ENCODE results near the gene NSD1.

- no peak for TF ChIP-seq RAD21 (IDR thresholded peaks at IDR 0.05; ENCODE audit: low read depth)
- no peak for TF ChIP-seq EP300 (IDR thresholded peaks at IDR 0.05; ENCODE audit: borderline replicate concordance)
- no peak for TF ChIP-seq CEBPB (IDR thresholded peaks at IDR 0.05)
- TF ChIP-seq NFIC (IDR thresholded peaks at IDR 0.05), result no peak
- TF ChIP-seq MAX (IDR thresholded peaks at IDR 0.05), result no peak
- TF ChIP-seq REST (IDR thresholded peaks at IDR 0.05; ENCODE audit: low read depth), result no peak
- no peak for TF ChIP-seq TEAD4 (IDR thresholded peaks at IDR 0.05)
- TF ChIP-seq, protein P1, sequence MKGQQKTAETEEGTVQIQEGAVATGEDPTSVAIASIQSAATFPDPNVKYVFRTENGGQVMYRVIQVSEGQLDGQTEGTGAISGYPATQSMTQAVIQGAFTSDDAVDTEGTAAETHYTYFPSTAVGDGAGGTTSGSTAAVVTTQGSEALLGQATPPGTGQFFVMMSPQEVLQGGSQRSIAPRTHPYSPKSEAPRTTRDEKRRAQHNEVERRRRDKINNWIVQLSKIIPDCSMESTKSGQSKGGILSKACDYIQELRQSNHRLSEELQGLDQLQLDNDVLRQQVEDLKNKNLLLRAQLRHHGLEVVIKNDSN (IDR thresholded peaks at IDR 0.05), result no peak
- no peak for TF ChIP-seq TCF12 (IDR thresholded peaks at IDR 0.05; ENCODE audit: low read depth)
- no peak for TF ChIP-seq CREB1 (IDR thresholded peaks at IDR 0.05; ENCODE audit: low read depth)
- no peak for TF ChIP-seq TAF1 (IDR thresholded peaks at IDR 0.05; ENCODE audit: low read depth)
- TF ChIP-seq ZBTB7A (IDR thresholded peaks at IDR 0.05; ENCODE audit: low read depth), result no peak
- TF ChIP-seq YY1 (IDR thresholded peaks at IDR 0.05; ENCODE audit: low read depth), result no peak
Observed at GRCh38 chr5:177189965-177190364, 56.4 kb downstream of the NSD1 start.
